Lung (tissue), 12 donors: ENCODE data around the gene ZNF202. TPM values are rescaled to one million over a fixed set of nuclear protein-coding genes. Genes with fewer than 3 reads are reported as not detected.

ENCODE experiments used
- ATAC-seq: fragments of 200-7000 bp; cut with Tn5 transposase; one replicate; pipeline ENCODE4 v1.9.1; 2020; ENCODE audit warnings: moderate number of reproducible peaks; ENCODE audit not compliant: insufficient read depth, low FRiP score
- DNase-seq, 3 donors: peaks; one replicate each; pipeline ENCODE4 v3.0.0-alpha.2; 2013 to 2017
- H3K27ac ChIP-seq, 2 donors: one replicate each; pipeline ENCODE4 v1.5.1; 2013; ENCODE audit warnings: mild to moderate bottlenecking in 2 of 2, moderate library complexity in 2 of 2, control low read depth in 1 of 2, inconsistent platforms in 1 of 2, low read depth in 1 of 2, low read length in 1 of 2
- H3K27me3 ChIP-seq, 3 donors: one replicate each; pipeline ENCODE4 v1.5.1; 2013; ENCODE audit warnings: low read length in 2 of 3; ENCODE audit not compliant: control insufficient read depth in 3 of 3, insufficient read depth in 3 of 3
- H3K36me3 ChIP-seq, 4 donors: one replicate each; pipeline ENCODE4 v1.5.1; 2013; ENCODE audit warnings: low read length in 4 of 4, mild to moderate bottlenecking in 1 of 4, moderate library complexity in 1 of 4; ENCODE audit not compliant: control insufficient read depth in 4 of 4, insufficient read depth in 4 of 4
- H3K4me1 ChIP-seq, 5 donors: one replicate each; pipeline ENCODE4 v1.5.1; 2013; ENCODE audit warnings: low read length in 5 of 5, mild to moderate bottlenecking in 2 of 5, moderate library complexity in 1 of 5; ENCODE audit not compliant: control insufficient read depth in 5 of 5, insufficient read depth in 5 of 5
- H3K4me3 ChIP-seq: one replicate; pipeline ENCODE4 v1.5.1; 2013; ENCODE audit warnings: mild to moderate bottlenecking, control low read depth, moderate library complexity
- H3K9ac ChIP-seq, 2 donors: one replicate each; pipeline ENCODE4 v1.5.1; 2013; ENCODE audit warnings: low read length in 2 of 2, control low read depth in 1 of 2; ENCODE audit not compliant: insufficient read depth in 1 of 2
- H3K9me3 ChIP-seq, 4 donors: one replicate each; pipeline ENCODE4 v1.5.1; 2013; ENCODE audit warnings: low read length in 3 of 4, mild to moderate bottlenecking in 1 of 4, moderate library complexity in 1 of 4; ENCODE audit not compliant: control insufficient read depth in 4 of 4, insufficient read depth in 3 of 4
- WGBS, 2 donors: extraction: QIAGEN DNeasy Blood & Tissue Kit; methylation state at CpG; one replicate each; pipeline ENCODE4 v1.1.7; 2013; 5-methylcytosine and 5-hydroxymethylcytosine counted together
- polyA plus RNA-seq, 2 donors: library from polyadenylated mRNA; stranded (reverse); fragments of 200-250 nt; gene quantifications; one replicate each; pipeline ENCODE4 v1.2.1, GENCODE V29; 2013
- total RNA-seq, 2 donors: library from RNA; depleted of rRNA in 1 of 2; stranded (reverse); fragments of >200 nt in 1 of 2; gene quantifications; one replicate each; pipeline ENCODE4 v1.2.1, GENCODE V29; 2014 to 2021
- TF ChIP-seq, protein P1 (sequence below): IDR thresholded peaks from 2 replicates; pipeline ENCODE4 v1.5.1; 2012; ENCODE audit warnings: mild to moderate bottlenecking; ENCODE audit errors: control extremely low read depth, extremely low read depth
- donor health status: control.
- donor health status: control.
- donor health status: Bipolar disorder and iron deficiency.
- donor health status: healthy.
- donor health status: DM: yes; HTN: yes; CAD: no.

The ZNF202 gene
- total and polyA plus RNA-seq, 4 donors, result 6.7 to 10.8 (median 9.0) TPM

DNA sequence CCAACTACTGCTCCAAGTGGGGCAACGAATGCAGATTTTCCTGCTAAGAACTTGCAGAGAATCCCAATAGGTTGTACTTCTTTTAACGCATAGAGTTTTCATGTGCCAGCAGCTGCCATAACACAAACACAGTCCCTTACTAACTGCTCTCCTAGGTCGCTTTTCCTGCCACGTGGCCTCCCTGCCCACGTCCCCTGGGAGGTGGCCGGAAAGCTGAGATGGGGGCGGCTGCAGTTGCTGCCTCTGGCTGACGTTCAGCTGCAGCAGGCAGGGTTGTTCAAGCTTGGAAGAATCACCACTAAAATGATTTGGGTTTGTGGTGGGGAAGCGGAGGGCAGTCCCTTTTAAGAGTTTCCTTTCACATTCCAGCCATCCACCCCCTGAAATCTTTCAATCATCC lies 39.3 kb downstream of the ZNF202 start:
- H3K36me3 ChIP-seq, result no peaks in the 10 kb centered on the region
- 54 to 65% methylated on average over 9 of the region's 9 CpGs for WGBS, 2 donors
- DNase-seq, result peak in 2 of 3 donors; percentile 6 to 24
- no peak for ATAC-seq
- H3K27me3 ChIP-seq, result no peaks in the 10 kb centered on the region
- no peak overlapping the region for H3K27ac ChIP-seq
- H3K9me3 ChIP-seq, result no peaks in the 10 kb centered on the region
- no peak overlapping the region for H3K4me3 ChIP-seq
- H3K4me1 ChIP-seq, result no peaks in the 10 kb centered on the region
- TF ChIP-seq, protein P1, sequence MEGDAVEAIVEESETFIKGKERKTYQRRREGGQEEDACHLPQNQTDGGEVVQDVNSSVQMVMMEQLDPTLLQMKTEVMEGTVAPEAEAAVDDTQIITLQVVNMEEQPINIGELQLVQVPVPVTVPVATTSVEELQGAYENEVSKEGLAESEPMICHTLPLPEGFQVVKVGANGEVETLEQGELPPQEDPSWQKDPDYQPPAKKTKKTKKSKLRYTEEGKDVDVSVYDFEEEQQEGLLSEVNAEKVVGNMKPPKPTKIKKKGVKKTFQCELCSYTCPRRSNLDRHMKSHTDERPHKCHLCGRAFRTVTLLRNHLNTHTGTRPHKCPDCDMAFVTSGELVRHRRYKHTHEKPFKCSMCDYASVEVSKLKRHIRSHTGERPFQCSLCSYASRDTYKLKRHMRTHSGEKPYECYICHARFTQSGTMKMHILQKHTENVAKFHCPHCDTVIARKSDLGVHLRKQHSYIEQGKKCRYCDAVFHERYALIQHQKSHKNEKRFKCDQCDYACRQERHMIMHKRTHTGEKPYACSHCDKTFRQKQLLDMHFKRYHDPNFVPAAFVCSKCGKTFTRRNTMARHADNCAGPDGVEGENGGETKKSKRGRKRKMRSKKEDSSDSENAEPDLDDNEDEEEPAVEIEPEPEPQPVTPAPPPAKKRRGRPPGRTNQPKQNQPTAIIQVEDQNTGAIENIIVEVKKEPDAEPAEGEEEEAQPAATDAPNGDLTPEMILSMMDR, result no peak
- no peak overlapping the region for H3K9ac ChIP-seq

DNA sequence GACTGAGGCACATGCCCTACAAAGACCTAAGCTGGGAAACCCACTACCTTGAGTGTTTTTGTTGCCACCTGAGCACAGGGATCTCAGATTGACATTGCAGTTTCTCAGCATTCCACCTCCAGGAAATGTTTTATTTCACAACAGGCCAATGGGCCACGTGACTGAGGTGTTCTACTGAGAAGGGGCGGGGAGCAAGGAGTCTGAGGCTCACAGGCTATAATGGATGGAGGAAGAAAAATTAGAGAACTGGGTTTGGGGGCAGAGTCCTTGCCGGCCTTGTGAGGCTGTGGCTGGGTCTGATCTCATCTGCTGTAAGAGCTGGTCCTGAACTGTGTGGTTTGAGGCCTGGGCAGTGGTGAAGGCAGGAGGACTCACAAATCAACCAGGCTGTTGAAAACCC lies 40.7 kb downstream of the ZNF202 start:
- WGBS, 2 donors, result 66 to 72% methylated on average over 3 of the region's 3 CpGs
- no peak overlapping the region for H3K27ac ChIP-seq
- no peaks in the 10 kb centered on the region for H3K9me3 ChIP-seq
- H3K4me3 ChIP-seq, result no peak overlapping the region
- H3K4me1 ChIP-seq, result no peaks in the 10 kb centered on the region
- TF ChIP-seq, protein P1, result no peak
- no peaks in the 10 kb centered on the region for H3K36me3 ChIP-seq
- ATAC-seq (no peak), DNase-seq (no peak)
- H3K9ac ChIP-seq, result no peak overlapping the region
- H3K27me3 ChIP-seq, result no peaks in the 10 kb centered on the region

DNA sequence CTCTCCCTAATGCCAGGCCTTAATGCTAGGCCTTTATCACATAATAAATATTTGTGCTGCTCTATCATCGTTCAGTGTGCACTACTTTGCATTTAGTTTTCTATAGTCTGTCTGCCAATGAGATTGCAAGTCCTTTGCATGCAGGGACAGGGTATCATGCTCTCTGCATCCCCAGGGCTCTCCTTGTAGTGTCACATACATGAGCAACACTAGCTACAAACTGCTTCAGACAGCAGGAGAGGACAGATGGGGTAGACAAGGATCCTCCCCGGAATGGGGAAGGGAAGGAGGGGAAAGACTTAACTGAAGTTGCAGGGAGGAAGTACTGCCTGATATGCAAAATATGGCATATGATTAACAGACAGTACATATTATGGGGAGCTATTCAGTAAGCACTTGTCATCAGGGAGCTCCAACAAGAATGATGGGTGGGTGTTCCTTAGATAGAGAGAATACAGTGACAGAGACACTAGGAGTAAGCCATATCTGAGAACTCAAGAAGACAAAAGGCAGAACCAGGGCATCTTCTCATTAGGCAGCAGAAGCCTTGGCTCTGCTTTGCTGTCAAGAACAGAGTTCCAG lies 42.8 kb downstream of the ZNF202 start:
- 41 to 71% methylated on average over 2 of the region's 2 CpGs for WGBS, 2 donors
- Histone ChIP-seq H3K27me3 (no peaks in the 10 kb centered on the region), H3K9me3 (no peaks in the 10 kb centered on the region), H3K27ac (no peak overlapping the region), H3K4me1 (no peaks in the 10 kb centered on the region), H3K4me3 (no peak overlapping the region), H3K9ac (no peak overlapping the region), H3K36me3 (no peaks in the 10 kb centered on the region)
- TF ChIP-seq, protein P1, result no peak
- DNase-seq, result no peak
- ATAC-seq, result no peak

DNA sequence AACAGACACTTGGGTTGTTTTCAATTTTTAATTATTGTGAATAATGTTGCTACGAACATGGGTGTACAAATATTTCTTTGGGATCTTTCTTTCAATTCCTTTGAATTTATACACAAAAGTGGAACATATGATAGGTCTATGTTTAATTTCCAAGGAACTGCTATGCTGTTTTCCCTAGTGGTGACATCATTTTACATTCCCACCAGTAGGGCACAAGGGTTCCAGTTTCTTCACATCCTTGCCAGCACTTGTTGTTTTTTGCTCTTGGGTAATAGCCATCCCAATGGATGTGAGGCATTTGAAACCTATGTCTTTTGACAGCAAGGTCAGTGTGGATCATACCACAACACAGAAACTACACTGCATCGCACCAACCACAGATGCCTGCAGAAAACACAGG lies 45.3 kb downstream of the ZNF202 start:
- Histone ChIP-seq H3K9ac (no peak overlapping the region), H3K4me1 (no peaks in the 10 kb centered on the region), H3K27me3 (peaks cover 0 to 9% (median 0%) of the 10 kb centered on the region in 3 donors), H3K9me3 (no peaks in the 10 kb centered on the region), H3K36me3 (no peaks in the 10 kb centered on the region), H3K27ac (no peak overlapping the region), H3K4me3 (no peak overlapping the region)
- no peak for ATAC-seq
- DNase-seq, result no peak
- TF ChIP-seq, protein P1, result no peak
- WGBS, 2 donors, result 47 to 93% methylated on average over 2 of the region's 2 CpGs
